Measurements from ENCODE around the gene TPD52L1.
"Not testable (repeated sequence)": the region's sequence is repeated elsewhere in the genome, so short reads cannot be mapped to it uniquely, and the experiment has no call there.

TPD52L1 gene

DNA sequence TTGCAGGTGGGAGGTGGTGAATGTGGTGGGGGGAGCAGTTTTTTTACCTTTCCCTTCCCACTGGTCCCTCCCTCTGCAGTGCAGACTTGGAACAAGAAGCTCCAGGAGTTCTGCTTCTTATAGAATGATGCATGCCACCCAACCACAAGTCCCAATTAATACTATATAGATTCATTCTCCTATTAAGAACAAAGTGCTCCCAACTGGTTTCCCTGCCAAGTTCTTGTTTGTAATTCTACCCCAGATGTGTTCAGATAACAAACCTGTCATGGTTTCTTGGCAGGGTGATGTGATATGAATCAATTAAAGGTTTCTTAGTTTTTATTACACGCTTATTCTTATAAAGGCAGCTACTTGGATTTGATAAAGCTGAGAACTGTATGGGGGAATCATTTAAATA lies 124.3 kb downstream of the TPD52L1 start:
- no peak for DNase-seq

DNA sequence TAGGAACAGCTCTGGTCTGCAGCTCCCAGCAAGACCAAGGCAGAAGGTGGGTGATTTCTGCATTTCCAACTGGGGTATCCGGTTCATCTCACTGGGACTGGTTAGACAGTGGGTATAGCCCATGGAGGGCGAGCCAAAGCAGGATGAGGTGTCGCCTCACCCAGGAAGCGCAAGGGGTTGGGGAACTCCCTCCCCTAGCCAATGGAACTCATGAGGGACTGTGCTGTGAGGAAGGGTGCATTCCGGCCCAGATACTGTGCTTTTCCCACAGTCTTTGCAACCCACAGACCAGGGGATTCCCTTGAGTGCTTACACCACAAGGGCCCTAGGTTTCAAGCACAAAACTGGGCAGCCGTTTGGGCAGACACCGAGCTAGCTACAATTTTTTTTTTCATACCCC lies 126.4 kb downstream of the TPD52L1 start:
- DNase-seq = no peak

DNA sequence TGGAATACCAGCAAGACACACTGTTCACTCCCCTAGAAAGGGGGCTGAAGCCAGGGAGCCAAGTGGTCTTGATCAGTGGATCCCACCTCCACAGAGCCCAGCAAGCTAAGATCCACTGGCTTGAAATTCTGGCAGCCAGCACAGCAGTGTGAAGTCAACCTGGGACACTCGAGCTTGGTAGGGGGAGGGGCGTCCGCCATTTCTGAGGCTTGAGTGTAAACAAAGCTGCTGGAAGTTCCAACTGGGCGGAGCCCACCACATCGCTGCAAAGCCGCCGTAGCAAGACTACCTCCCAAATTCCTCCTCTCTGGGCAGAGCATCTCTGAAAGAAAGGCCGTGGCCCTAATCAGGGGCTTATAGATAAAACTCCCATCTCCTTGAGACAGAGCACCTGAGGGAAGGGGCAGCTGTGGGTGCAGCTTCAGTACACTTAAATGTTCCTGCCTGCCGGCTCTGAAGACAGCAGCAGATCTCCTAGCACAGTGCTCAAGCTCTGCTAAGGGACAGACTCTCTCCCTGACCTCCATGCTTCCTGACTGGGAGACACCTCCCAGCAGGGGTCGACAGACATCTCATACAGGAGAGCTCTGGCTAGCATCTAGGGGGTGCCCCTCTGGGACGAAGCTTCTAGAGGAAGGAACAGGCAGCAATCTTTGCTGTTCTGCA lies 126.9 kb downstream of the TPD52L1 start:
- not testable (repeated sequence) for DNase-seq

DNA sequence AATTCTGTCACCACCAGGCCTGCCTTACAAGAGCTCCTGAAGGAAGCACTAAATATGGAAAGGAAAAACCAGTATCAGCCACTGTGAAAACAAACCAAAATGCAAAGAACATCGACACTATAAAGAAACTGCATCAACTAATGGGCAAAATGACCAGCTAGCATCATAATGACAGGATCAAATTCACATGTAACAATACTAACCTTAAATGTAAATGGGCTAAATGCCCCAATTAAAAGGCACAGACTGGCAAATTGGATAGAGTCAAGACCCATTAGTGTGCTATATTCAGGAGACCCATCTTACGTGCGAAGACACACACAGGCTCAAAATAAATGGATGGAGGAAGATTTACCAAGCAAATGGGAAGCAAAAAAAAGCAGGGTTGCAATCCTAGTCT lies 128.9 kb downstream of the TPD52L1 start:
- DNase-seq = not testable (repeated sequence)

DNA sequence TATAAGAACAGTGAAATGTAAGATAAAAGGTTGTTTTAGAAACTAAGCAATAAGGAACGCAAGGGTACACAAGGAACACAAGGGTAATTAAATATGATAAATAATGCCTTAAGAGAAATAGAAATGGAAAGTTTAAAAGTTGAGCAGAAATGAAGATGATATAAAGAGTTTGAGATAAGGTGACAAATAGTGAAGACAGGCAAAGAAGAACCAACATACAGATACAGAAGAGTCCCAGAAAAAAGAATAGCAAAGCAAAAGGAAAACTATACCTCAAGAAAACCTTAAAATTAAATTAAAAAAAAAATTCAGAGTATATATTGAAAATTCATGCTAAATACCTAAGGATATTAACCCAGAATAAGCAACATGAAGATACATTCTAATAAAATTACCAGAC lies 131.8 kb downstream of the TPD52L1 start:
- no peak for DNase-seq

DNA sequence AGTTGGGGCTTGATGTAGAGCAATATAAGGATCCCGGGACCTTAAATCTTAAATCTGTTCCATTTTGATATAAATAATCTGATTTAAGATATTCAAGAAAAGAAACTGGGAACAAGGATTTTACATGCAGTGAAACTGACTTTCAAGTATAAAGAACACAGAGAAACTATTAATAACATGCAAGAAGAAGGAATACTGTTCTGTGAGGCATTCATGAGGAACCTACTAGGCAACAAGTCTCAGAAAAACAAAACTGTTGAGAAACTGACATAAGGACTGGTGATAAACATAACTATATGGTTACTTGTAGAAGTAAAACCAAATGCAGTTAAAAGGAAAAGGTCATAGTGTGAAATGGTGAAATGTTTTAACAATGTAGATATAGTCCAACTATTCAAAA lies 132.4 kb downstream of the TPD52L1 start:
- no peak for DNase-seq

DNA sequence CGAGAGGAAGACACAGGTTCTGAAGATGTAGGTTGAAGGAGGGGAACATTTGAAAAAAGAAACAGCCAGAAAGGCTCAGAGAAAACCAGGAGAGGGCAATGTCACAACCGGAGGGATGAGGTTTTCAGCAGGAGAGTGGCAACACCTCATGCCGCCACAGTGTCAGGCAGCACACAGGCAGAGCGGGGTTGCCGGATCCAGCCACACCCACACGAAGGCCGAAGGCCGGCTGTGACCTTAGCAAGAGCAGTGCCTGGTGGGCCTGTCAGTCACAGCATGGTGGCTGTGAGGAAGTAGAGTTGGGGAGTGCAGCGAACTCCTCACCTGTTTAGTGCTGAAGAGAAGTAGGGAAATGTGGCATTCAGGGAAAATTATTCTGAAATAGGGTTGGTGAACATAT lies 134.1 kb downstream of the TPD52L1 start:
- no peak for DNase-seq

DNA sequence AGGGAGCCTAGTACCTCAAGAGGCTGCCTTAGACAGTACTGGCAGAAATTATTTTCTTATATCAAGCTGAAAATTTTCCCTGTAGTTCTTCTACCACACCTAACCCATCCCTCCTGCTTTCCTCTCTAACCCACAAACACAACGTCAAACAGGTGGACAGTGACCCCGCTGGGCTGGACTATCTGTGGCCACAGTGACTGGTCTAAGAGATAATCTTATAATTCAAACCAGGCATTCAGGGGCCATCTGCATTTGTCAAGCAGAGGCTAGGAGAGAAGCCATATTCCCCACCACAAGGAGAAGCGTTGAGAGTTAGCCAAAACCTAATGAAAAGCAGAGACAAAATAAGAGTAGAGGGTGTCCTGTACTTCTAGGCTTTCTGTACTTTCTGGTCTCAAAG lies 140.0 kb downstream of the TPD52L1 start:
- no peak for DNase-seq

DNA sequence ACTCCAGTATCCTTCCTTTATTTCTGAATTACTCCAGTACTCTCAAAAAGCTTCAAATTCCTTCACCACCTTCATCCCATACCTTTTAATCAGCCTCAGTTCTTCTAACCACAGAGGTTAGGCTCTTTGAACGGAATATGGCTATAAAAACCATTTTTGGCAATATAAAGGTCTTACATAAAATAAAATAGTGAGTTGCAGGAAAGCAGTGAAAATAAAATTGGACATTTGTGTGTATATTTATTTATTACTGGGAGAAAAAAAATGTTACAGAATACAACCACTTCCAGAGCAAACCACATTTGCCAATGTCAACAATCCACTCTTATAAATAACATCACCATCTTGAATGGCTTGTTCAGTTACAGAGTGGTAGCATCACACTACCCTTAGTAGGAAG lies 140.5 kb downstream of the TPD52L1 start:
- DNase-seq = no peak

DNA sequence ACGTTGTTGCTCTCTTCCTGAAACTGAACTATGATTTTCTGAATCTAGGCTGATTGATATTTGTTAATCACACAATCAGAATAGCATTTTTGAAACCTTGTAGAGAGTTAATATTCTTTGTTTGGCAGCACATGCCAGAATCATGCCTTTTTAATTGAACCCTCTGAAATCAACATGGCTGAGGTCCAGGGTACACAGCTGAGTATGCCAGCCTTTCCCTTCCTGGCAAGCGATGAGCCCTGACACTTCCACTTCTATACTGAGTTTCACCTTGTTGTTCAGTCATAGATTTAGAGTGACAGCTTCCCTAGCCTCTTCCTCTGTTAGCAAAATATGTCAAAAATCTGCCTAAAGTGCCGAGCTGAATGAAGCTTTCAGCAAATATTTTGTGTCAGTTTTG lies 141.4 kb downstream of the TPD52L1 start:
- no peak for DNase-seq

DNA sequence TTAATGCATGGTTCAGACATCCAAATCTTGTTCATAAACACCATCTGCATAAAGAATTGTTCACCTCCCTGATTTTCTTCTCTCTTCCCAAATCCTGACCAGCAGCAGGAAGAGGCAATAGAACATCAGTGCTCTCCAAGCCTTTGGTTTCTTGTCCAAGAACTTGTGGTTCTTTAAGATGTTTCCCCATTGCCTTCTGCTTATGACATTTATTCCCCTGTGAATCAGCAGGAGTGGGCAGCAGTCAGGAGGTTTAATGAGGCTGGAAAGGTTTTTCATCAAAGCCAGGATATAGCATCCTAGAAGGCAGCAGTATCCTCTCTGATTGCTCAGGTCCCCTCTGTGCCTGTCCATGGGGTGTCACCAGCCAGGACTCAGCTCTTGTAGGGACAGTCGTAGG lies 142.9 kb downstream of the TPD52L1 start:
- no peak for DNase-seq

DNA sequence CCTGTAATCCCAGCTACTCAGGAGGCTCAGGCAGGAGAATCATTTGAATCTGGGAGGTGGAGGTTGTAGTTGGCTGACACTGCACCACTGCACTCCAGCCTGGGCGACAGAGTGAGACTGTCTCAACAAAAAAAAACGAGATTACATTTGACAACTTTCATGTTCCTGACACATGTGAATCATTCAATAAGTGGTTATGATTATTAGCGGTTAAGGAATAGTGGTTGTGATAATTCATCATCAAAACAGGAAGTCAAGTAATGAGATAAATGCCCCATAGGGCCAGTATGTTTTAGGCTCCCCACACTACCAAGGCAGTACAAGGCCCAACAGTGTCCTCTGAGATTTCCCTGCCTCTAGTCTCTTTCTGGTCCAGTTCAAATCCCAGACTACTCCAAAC lies 145.7 kb downstream of the TPD52L1 start:
- DNase-seq = no peak

DNA sequence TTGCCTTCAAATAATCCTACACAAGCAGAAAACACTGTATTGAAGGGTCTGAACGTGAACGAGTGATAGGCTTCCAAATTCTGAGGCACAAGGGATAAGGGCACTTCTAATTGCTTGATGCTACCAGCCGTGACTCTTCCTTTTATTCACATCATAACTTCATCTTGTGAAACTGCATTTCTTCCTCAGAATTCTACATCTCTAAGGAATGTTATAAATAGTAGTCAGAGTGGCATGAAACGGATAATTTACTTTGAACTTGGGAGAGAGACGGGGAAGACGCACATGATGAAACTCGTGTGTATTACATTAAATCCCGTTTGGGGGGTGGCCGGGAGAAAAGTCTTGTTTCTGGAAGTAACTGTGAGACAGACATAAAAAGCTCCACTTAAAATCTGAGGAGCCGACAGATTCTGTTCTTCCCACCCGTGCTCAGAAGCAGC lies 147.4 kb downstream of the TPD52L1 start:
- DNase-seq = no peak

DNA sequence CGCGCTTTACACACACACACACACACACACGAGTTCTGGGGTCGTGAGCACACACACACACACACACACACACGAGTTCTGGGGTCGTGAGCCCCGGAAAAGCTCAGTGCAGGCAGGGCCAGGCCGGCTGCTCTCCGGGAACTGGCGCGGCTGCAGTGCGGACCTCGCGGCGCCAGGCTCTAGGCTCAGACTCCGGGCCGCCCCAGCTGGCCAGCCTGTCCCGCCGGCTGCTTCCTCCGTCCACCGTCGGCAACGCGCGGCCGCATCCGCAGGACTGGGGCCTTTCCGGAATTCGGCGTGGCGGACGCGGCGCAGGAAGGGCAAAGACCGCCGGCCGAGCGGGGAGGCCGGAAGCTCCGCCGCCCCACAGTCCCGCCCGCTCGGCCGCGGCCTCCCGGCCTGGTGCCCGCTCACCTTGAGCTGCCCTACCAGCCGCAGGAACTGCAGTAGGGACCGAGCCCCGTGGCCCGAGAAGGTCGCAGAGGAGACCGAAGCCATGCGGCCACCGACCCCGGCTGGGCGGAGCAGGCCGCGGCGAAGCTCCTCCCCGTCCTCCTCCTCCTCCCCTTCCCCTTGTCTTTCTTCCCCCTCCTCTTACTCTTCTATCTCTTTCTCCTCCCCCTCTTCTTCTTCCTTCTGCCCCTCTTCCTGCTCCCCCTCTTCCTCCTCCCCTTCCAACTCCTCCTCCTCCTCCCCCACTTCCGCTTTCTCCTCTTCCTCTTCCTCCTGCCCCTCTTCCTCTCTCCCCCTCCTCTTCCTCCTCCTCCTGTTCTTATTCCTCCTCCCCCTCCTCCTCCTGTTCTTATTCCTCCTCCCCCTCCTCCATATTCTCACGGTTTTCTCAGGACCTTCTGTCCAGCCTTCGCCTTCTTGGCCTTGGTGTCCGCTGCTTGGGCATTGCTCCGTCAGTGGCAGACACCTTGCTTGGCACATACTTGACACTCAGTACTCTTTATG lies 148.1 kb downstream of the TPD52L1 start, which contains the start of gene HDDC2:
Gene HDDC2 (minus strand): TSS at position 533 of the 957 bp plus-strand sequence. CDS start 35 bp downstream, at position 498.
- DNase-seq = no peak

DNA sequence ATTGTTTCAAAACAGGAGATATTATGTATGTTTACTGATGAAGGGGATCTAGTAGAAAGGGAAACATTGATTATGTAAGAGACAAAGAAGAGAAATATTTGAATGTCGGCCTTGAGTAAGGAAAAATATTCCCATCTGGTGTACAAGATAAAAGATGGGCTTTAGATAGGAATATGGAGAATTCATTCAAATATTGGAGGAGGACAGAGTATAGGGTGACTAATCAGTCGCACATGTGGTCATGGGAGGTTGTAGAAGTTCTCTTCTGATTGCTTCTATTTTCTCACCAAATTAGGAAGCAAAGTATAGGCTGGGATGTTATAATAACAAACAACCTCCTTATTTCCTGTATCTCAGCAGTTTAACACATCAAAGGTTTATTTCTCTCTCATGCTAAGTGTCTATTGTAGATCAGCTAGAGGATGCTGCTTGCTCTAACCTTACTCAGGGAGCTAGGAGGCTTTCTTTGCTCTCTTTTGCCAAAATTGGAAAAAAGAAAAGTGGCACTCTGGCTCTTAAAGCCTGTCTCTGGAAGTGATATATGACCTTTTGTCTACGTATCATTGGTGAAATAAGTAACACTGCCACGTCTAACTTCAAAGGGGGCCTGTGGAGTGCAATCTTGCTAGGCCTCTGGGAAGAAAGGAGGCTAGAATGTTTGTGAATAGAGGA lies 149.4 kb downstream of the TPD52L1 start:
- DNase-seq = no peak

DNA sequence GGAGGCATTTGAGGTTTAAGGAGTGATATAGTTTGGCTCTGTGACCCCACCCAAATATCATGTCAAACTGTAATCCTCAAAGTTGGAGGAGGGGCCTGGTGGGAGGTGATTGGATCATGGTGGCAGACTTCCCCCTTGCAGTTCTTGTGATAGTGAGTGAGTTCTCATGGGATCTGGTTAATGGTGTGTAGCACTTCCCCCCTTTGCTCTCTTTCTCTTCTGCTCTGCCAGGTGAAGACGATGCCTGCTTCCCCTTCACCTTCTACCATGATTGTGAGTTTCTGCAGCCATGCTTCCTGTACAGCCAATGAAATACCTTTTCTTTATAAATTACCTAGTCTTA lies 149.9 kb downstream of the TPD52L1 start:
- DNase-seq = no peak

DNA sequence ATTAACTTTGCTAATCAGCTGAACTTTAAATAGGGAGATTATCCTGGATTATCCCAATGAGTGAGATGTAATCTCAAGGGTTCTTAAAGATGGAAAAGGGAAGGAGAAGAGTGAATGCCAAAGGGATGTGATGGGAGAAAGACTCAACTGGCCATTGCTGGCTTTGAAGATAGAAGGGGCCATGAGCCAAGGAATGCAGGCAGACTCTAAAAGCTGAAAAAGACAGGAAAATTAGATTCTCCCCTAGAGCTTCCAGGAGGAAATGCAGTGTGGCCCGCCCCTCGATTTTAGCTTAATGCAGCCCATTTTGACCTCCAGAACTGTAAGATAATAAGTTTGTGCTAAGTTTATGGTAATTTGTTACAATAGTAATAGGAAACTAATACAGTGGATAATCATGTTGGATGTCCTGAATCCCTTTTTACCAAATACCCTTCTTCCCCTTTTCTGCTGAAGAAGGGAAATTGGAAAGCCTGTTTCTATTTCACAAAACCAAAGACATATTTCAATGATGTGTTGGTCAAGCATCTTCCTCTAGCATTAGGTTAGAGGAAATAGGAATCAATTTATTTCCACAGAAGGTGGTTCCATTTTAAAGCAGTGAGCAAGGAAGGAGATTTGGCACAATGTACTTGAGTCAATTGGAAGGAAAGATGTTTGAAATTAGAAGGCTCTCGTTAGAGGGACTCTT lies 151.5 kb downstream of the TPD52L1 start:
- DNase-seq = no peak

DNA sequence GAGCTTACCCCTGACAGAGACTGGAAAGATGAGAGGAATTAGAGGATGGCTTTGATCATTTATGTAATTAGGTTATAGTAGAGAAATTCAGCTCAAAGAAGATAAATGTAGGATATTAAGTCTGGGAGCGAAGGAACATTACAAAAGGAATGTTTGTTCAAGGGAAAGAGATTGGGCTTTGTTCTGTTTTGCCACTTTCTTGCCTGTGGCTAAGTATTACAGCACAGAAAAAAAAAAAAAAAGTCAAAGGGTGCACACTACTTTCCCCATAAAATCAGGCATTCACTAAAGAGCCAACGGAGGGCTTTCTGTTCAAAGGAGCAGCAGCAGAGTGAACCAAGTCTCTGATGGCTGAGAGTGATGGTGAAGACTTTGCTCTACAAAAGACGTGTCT lies 153.2 kb downstream of the TPD52L1 start:
- DNase-seq = no peak

DNA sequence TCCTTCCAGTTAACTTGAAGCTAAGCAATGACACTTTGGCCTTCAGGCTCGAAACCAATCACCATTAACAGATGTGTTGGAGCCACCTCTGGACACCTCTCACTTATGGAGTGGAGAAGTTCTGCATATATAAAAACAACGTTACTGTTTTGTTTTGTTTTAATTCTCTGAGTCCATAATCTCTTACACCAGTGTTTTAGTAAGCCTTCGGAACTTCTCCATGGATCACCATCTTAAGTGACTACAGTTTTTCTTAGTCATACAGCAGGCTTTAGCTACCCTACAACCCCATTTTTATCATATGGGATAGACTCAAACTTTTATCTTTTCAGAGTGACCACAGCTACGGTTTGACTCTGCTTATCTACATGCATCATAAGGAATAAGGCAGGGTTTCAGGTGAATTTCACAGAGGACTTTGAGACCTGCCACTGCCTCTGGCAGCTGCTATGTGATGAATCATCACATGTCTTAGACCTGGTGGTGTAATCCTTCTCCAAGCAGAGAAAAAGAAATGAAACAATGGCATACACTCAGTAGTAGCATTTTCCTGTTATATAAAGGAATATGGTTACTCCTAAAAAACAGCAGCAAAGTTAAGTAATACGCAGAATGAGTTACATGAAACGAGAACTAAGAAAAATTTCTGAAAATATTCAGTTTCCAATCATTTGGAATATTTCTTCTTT lies 153.7 kb downstream of the TPD52L1 start:
- no peak for DNase-seq

DNA sequence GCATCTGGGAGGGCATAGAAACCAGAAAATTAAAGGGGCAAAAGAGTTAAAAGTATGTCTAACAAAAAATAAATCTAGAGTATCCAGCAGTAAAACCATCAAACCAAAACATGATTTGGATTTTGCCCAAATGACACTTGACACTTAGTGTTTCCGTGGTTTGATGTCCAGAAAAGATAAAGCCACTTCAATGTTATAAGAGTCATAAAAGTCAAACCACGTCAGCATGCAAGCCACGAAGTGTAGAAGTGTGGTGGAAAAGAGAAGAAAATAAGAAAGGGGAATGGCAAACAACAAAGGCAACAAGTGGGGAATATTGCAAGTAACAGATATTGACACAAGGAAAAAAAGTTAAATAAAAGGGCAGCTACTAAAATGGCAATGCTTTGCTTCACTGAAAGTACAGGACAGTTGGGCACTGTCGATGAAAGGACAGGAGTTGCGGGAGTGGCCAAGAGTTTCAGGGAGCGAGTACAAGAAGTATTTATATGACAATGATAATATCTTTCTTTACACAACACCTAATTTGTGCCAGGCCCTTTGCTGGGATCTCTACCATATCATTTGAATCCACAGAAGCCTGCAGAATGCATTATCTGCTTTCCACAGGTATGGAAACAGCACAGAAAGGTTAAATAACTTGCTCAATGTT lies 154.5 kb downstream of the TPD52L1 start:
- DNase-seq = no peak

DNA sequence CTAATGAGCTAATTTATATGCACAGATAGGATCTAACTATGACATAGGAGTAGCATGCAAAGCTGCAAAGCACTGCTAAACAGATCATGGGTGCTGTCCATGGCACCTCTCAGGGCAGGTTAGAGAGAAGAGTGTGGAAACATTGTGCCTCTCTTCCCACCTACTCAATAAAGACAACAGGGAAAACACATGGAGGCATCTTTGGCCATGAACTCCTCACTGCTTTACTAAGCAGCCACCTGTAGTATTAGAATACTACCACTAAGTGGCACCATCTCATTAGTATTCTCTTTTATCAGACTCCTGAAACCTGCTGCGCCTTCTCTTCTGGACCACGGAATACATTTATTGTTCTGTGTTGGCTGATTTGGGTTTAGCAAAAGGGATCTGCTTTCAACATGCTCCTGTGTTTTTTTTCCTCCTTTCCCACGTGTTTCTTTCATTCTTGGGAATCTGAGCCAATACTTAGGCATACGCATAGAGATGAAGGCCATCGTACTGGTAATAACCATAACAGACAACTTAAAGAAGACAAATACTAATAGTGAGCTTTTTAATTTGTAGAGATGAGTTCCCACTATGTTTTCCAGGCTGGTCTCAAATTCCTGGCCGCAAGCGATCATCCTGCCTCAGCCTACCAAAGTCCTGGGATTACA lies 157.5 kb downstream of the TPD52L1 start:
- no peak for DNase-seq
